ENCODE measurements around the gene BCS1L.

DNA sequence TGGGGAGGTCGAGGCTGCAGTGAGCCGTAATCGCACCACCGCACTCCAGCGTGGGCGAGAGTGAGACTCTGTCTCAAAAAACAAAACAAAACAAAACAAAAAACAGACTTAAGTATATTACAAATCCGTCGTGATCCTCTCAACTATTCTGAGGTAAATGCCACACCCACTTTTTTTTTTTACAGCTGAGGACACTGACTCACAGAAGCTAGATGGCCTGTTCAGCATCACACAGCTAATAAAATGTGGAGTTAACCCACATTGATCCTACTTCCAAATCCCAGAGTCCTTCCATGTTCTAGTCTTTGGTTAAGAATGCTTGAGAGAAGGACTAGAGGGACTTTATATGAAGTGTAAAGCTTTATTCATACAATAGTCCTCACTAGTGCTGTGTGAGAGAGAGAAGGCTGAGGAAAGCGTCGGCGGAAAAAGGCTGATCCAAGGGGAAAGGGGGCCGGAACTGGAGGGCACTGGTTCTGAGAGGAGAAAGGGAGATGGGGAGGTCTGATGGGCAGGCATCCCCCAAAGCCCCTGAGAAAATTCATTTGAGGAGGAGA lies 11.7 kb downstream of the BCS1L start:
- TF ChIP-seq CTCF (IDR thresholded peaks at IDR 0.05; ENCODE audit: poor library complexity) = no peak
- no peak for TF ChIP-seq EZH2 (IDR thresholded peaks at IDR 0.05; ENCODE audit: borderline replicate concordance)

Measured in hepatocyte (in vitro differentiated cells).